Gastroesophageal sphincter (tissue), 4 donors: ENCODE data around the gene PRSS12. TPM values are rescaled to one million over a fixed set of nuclear protein-coding genes. Genes with fewer than 3 reads are reported as not detected.

ENCODE experiments used
- ATAC-seq: fragments of 150-250 bp; one replicate; pipeline ENCODE4 v1.9.1; 2016; ENCODE audit warnings: mild to moderate bottlenecking, moderate library complexity
- H3K27ac ChIP-seq, 4 donors: fragments of 200-600 bp; sonication (generic) in 3 of 4; 1 replicate in 3 of 4; 2 replicates in 1 of 4; pipeline ENCODE4 v1.5.1; 2016 to 2019
- H3K27me3 ChIP-seq: fragments of 200-600 bp; sonication (generic); one replicate; pipeline ENCODE4 v1.5.1; 2019
- H3K36me3 ChIP-seq, 2 donors: fragments of 200-600 bp; sonication (generic); one replicate each; pipeline ENCODE4 v1.5.1; 2019; ENCODE audit warnings: control low read depth in 1 of 2
- H3K4me1 ChIP-seq, 3 donors: fragments of 200-600 bp; sonication (generic); 1 replicate in 2 of 3; 2 replicates in 1 of 3; pipeline ENCODE4 v1.5.1; 2016 to 2019; ENCODE audit warnings: control low read depth in 2 of 3
- H3K4me3 ChIP-seq, 2 donors: fragments of 200-600 bp; sonication (generic); one replicate each; pipeline ENCODE4 v1.5.1; 2019; ENCODE audit warnings: mild to moderate bottlenecking in 1 of 2, moderate library complexity in 1 of 2
- H3K9me3 ChIP-seq, 3 donors: fragments of 200-600 bp; sonication (generic); one replicate each; pipeline ENCODE4 v1.5.1; 2017 to 2019; ENCODE audit warnings: control low read depth in 2 of 3
- EP300 ChIP-seq: sonication (generic); formaldehyde crosslinking; IDR thresholded peaks from one replicate; pipeline ENCODE4 v1.6.1; 2017; ENCODE audit warnings: antibody characterized with exemption, mild to moderate bottlenecking
- POLR2A ChIP-seq, 2 donors: fragments of 450-650 bp; IDR thresholded peaks; one replicate each; pipeline ENCODE4 v1.6.1; 2017; ENCODE audit warnings: antibody characterized with exemption in 2 of 2, mild to moderate bottlenecking in 2 of 2, moderate library complexity in 1 of 2
- POLR2AphosphoS5 ChIP-seq: sonication (generic); formaldehyde crosslinking; IDR thresholded peaks from one replicate; pipeline ENCODE4 v1.6.1; 2017; ENCODE audit warnings: antibody characterized with exemption
- WGBS, 2 donors: methylation state at CpG; one replicate each; pipeline ENCODE4 v1.1.5; 2018; ENCODE audit warnings: low coverage in 1 of 2; 5-methylcytosine and 5-hydroxymethylcytosine counted together
- total RNA-seq, 4 donors: library from RNA; depleted of rRNA; stranded (reverse); fragments of >200 nt; gene quantifications; one replicate each; pipeline ENCODE4 v1.1.0, GENCODE V29; 2016
- TF ChIP-seq, protein P1 (sequence below), 4 experiments: fragments of 200-600 bp in 2 of 4; fragments of 450-650 bp in 2 of 4; sonication (generic) in 1 of 4; IDR thresholded peaks; one replicate each; pipeline ENCODE4 v1.5.1; 2017 to 2019; ENCODE audit warnings: antibody characterized with exemption in 4 of 4, mild to moderate bottlenecking in 2 of 4, moderate library complexity in 2 of 4

The PRSS12 gene
- total RNA-seq, 4 donors from 2014 or later: 0.13 to 1.7 (median 0.45) TPM

DNA sequence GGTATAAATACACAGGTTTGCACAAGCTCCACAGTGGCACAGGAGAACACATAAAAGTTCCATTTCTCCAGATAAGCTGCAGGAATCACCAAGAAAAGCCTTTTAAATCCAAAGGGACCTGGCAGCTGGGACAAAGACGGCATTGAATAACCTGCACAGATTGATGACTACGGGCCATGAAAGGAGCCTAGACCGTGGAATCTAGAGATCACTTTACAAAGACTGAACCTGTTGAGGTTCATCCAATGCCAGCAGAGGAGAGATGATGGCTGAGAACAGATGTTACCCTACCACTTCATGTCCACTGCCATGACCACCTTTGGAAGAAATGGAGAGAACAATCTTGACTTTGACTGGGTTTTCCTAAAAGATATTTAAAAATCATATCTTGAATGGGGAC is 88.7 kb downstream of the PRSS12 start:
- Histone ChIP-seq H3K4me3 (no peak overlapping the region), H3K9me3 (no peaks in the 10 kb centered on the region), H3K27me3 (peaks cover 22% of the 10 kb centered on the region), H3K27ac (no peak overlapping the region), H3K4me1 (peaks cover 0 to 9% (median 0%) of the 10 kb centered on the region in 3 donors), H3K36me3 (no peaks in the 10 kb centered on the region)
- TF ChIP-seq, protein P1, sequence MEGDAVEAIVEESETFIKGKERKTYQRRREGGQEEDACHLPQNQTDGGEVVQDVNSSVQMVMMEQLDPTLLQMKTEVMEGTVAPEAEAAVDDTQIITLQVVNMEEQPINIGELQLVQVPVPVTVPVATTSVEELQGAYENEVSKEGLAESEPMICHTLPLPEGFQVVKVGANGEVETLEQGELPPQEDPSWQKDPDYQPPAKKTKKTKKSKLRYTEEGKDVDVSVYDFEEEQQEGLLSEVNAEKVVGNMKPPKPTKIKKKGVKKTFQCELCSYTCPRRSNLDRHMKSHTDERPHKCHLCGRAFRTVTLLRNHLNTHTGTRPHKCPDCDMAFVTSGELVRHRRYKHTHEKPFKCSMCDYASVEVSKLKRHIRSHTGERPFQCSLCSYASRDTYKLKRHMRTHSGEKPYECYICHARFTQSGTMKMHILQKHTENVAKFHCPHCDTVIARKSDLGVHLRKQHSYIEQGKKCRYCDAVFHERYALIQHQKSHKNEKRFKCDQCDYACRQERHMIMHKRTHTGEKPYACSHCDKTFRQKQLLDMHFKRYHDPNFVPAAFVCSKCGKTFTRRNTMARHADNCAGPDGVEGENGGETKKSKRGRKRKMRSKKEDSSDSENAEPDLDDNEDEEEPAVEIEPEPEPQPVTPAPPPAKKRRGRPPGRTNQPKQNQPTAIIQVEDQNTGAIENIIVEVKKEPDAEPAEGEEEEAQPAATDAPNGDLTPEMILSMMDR (IDR thresholded peaks at IDR 0.05): no peak
- TF ChIP-seq POLR2A (IDR thresholded peaks at IDR 0.05): no peak
- no peak for TF ChIP-seq EP300
- TF ChIP-seq POLR2AphosphoS5: no peak
- 92% methylated on average over 2 of the region's 3 CpGs; no CpG with 5 or more reads in 1 of the 2 donors for WGBS, 2 donors
- no peak for ATAC-seq

- Histone ChIP-seq H3K27ac (no peak overlapping the region), H3K4me3 (no peak overlapping the region), H3K27me3 (peaks cover 18% of the 10 kb centered on the region), H3K4me1 (peaks cover 0 to 3% (median 0%) of the 10 kb centered on the region in 3 donors), H3K9me3 (no peaks in the 10 kb centered on the region), H3K36me3 (no peaks in the 10 kb centered on the region)
- 92 to 93% methylated on average over 2 of the region's 2 CpGs for WGBS, 2 donors
- no peak for ATAC-seq
- TF ChIP-seq POLR2AphosphoS5 (no peak), POLR2A (IDR thresholded peaks at IDR 0.05) (no peak), EP300 (no peak)
- TF ChIP-seq, protein P1 (IDR thresholded peaks at IDR 0.05): no peak
Observed at GRCh38 chr4:118260309-118260708, 92.5 kb downstream of the PRSS12 start.

DNA sequence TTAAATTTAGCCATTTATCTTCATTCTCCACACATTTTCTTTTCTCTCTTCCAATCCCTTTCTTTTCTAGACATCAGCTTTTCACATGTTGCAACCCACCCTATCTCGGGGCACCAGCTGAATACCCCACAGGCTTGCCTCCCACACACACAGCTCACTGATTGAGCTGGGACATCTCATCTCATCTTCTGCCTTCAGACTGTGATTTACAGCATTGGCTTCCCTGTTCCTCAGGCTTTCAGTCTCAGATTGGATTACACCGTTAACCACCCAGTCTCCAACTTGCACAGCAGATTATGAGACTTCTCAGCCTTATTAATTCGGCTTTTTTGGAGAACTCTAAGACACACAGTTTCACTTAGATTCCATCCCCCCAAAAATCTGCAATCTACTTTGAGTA is 93.7 kb downstream of the PRSS12 start:
- Histone ChIP-seq H3K36me3 (no peaks in the 10 kb centered on the region), H3K27ac (no peak overlapping the region), H3K9me3 (no peaks in the 10 kb centered on the region), H3K4me3 (no peak overlapping the region), H3K4me1 (no peaks in the 10 kb centered on the region), H3K27me3 (peaks cover 7% of the 10 kb centered on the region)
- WGBS, 2 donors: 79 to 97% methylated on average over 3 of the region's 3 CpGs
- TF ChIP-seq EP300 (no peak), POLR2AphosphoS5 (no peak), POLR2A (IDR thresholded peaks at IDR 0.05) (no peak)
- TF ChIP-seq, protein P1 (IDR thresholded peaks at IDR 0.05): no peak
- ATAC-seq: no peak

DNA sequence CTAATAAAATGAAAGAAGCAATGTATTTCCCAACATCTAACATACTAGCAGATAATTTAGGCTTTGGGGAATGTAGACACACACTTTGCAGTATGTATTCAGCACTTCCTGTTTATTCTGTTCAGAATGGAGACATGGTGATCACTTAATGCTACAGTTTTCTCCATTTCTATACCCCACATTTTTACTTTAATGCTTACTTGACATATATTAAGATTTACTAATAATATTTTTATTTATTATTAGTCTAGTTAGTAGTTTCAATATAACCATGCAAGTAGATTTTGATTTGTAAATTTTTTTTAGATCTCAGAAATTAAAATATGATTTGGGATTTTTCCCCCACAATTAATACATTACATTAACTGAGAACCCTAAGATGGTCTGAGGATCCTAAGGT is 98.4 kb downstream of the PRSS12 start:
- Histone ChIP-seq H3K4me3 (no peak overlapping the region), H3K9me3 (no peaks in the 10 kb centered on the region), H3K4me1 (no peaks in the 10 kb centered on the region), H3K27ac (no peak overlapping the region), H3K36me3 (no peaks in the 10 kb centered on the region), H3K27me3 (no peaks in the 10 kb centered on the region)
- no peak for TF ChIP-seq POLR2A (IDR thresholded peaks at IDR 0.05)
- TF ChIP-seq, protein P1 (IDR thresholded peaks at IDR 0.05): no peak
- no peak for TF ChIP-seq EP300
- TF ChIP-seq POLR2AphosphoS5: no peak
- no peak for ATAC-seq

GRCh38 chr4:118249890-118250289 is 102.9 kb downstream of the PRSS12 start:
- no peaks in the 10 kb centered on the region for H3K4me1 ChIP-seq
- H3K4me3 ChIP-seq: no peak overlapping the region
- H3K36me3 ChIP-seq: no peaks in the 10 kb centered on the region
- no peak overlapping the region for H3K27ac ChIP-seq
- no peak for ATAC-seq
- TF ChIP-seq POLR2AphosphoS5 (no peak), POLR2A (IDR thresholded peaks at IDR 0.05) (no peak), EP300 (no peak)
- TF ChIP-seq, protein P1 (IDR thresholded peaks at IDR 0.05): no peak
- WGBS, 2 donors: 76 to 89% methylated on average over 3 of the region's 3 CpGs
- H3K9me3 ChIP-seq: no peaks in the 10 kb centered on the region
- no peaks in the 10 kb centered on the region for H3K27me3 ChIP-seq
